Prostate gland (tissue), 2 donors: ENCODE measurements around the gene LRRC8A.

Experiments
- CTCF ChIP-seq, 4 experiments: fragments of 200-600 bp in 2 of 4; fragments of 450-650 bp in 2 of 4; sonication (generic) in 2 of 4; IDR thresholded peaks; 1 replicate in 3 of 4; 2 replicates in 1 of 4; pipeline ENCODE4 v1.5.1; 2016 to 2019; ENCODE audit warnings: antibody characterized with exemption in 4 of 4, mild to moderate bottlenecking in 2 of 4, moderate library complexity in 2 of 4
- POLR2A ChIP-seq: fragments of 450-650 bp; IDR thresholded peaks from one replicate; pipeline ENCODE4 v1.6.1; 2016; ENCODE audit warnings: antibody characterized with exemption, mild to moderate bottlenecking
- POLR2AphosphoS5 ChIP-seq: sonication (generic); formaldehyde crosslinking; IDR thresholded peaks from one replicate; pipeline ENCODE4 v1.6.1; 2017; ENCODE audit warnings: antibody characterized with exemption

GRCh38 chr9:128845186-128845931 lies 36.6 kb upstream of the LRRC8A start:
- TF ChIP-seq CTCF (IDR thresholded peaks at IDR 0.05) (peak in 2 of 4 experiments; percentile 21 to 22), POLR2A (no peak), POLR2AphosphoS5 (peak; percentile 17)
